Ramos (cell line): Measurements from ENCODE around the gene PCSK5.

Experiments
- in situ Hi-C: fragments of 300-500 bp; cut with MboI; formaldehyde crosslinking; loops from one replicate; pipeline ENCODE4 v1.14.3; 2022; ENCODE audit warnings: low sequenced_read_pairs; ENCODE audit not compliant: unreplicated experiment

PCSK5 gene

GRCh38 chr9:76396597-76396996 lies 506.1 kb downstream of the PCSK5 start:
- in situ Hi-C loops = no loop called here

- in situ Hi-C loops = no loop called here
These were observed 509.4 kb downstream of the PCSK5 start for GRCh38 chr9:76399856-76400255.

GRCh38 chr9:76400534-76401096 lies 510.1 kb downstream of the PCSK5 start:
- in situ Hi-C loops = no loop called here

GRCh38 chr9:76401176-76401575 lies 510.7 kb downstream of the PCSK5 start:
- in situ Hi-C loops = no loop called here

GRCh38 chr9:76401580-76402354 lies 511.3 kb downstream of the PCSK5 start:
- in situ Hi-C loops = no loop called here

GRCh38 chr9:76403352-76403751 lies 512.9 kb downstream of the PCSK5 start:
- in situ Hi-C loops = no loop called here

- in situ Hi-C loops = no loop called here
These were observed 513.9 kb downstream of the PCSK5 start for GRCh38 chr9:76404401-76404800.

GRCh38 chr9:76405340-76405739 lies 514.9 kb downstream of the PCSK5 start:
- in situ Hi-C loops = no loop called here

- in situ Hi-C loops = no loop called here
These were observed 515.4 kb downstream of the PCSK5 start for GRCh38 chr9:76405868-76406267.
